Measurements from ENCODE around the gene ADAP1. TPM values are rescaled to one million over a fixed set of nuclear protein-coding genes. Genes with fewer than 3 reads are reported as not detected.

The ADAP1 gene
- total and polyA plus RNA-seq, 8 donors: 10.9 to 41.2 (median 14.4) TPM

DNA sequence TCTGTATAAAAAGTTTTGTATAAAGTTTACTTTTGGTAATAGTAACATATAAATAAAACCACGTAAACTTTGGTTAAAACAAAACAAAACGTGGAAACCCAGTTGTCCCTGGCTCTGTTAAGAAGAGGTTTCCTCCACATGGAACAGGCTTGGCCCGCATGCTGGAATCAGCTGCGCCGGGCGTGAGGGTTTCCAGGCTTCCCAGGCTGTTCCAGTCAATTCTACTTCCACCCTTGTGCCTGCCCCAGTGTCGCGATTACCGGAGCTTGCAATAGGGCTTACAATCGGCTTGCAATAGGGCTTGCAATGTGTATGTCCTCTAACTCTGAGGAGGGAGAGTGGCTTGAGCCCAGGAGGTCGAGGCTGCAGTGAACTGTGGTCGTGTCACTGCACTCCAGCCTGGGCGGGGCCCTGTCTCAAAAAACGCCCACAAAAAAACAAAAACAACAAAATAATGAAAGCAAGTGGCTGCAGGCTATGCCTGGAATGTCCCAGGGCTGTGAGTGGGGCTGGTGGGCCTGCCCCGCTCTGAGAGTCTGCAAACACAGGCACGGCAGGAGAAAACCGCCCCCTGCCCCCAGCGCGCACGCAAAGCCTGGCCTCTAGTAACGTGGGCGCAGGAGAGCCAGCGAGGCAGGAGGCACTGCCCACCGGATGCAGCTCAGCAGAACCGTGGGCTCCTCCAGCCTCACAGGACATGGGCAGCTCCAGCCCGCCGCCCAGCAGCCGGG is 44.8 kb upstream of the ADAP1 start:
- 89 to 91% methylated on average over 28 of the region's 28 CpGs for WGBS, 2 donors

GRCh38 chr7:997404-998395 is 43.2 kb upstream of the ADAP1 start:
- TF ChIP-seq, protein P1, sequence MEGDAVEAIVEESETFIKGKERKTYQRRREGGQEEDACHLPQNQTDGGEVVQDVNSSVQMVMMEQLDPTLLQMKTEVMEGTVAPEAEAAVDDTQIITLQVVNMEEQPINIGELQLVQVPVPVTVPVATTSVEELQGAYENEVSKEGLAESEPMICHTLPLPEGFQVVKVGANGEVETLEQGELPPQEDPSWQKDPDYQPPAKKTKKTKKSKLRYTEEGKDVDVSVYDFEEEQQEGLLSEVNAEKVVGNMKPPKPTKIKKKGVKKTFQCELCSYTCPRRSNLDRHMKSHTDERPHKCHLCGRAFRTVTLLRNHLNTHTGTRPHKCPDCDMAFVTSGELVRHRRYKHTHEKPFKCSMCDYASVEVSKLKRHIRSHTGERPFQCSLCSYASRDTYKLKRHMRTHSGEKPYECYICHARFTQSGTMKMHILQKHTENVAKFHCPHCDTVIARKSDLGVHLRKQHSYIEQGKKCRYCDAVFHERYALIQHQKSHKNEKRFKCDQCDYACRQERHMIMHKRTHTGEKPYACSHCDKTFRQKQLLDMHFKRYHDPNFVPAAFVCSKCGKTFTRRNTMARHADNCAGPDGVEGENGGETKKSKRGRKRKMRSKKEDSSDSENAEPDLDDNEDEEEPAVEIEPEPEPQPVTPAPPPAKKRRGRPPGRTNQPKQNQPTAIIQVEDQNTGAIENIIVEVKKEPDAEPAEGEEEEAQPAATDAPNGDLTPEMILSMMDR (IDR thresholded peaks at IDR 0.05): no peak
- DNase-seq (peak in 2 of 6 donors; percentile 29 to 78), ATAC-seq (no peak), FAIRE-seq (no peak)
- Histone ChIP-seq H3K27me3 (no peaks in the 10 kb centered on the region), H3K4me1 (no peaks in the 10 kb centered on the region), H3K9me3 (no peaks in the 10 kb centered on the region), H3K27ac (no peak overlapping the region), H3K4me3 (no peak overlapping the region), H3K36me3 (peaks cover 0 to 7% (median 7%) of the 10 kb centered on the region in 3 donors)
- intact Hi-C loops (cut with DNase I): loop anchor here in 1 of 3 donors (5.0 to 10.0 kb wide), 2 partner anchors 65 to 147 kb away; no protein-coding TSS in a partner anchor
- WGBS, 2 donors: 88 to 89% methylated on average over 45 of the region's 45 CpGs

More for the DNA sequence above, 44.8 kb upstream of the ADAP1 start:
- no peaks in the 10 kb centered on the region for H3K9me3 ChIP-seq
- intact Hi-C loops (cut with DNase I): loop anchor here in 1 of 3 donors (5.0 to 10.0 kb wide), 2 partner anchors 63 to 145 kb away; no protein-coding TSS in a partner anchor
- H3K4me1 ChIP-seq: no peaks in the 10 kb centered on the region
- H3K27ac ChIP-seq: no peak overlapping the region
- TF ChIP-seq, protein P1 (IDR thresholded peaks at IDR 0.05): no peak
- H3K27me3 ChIP-seq: no peaks in the 10 kb centered on the region
- DNase-seq (peak in 1 of 6 donors; percentile 58), ATAC-seq (no peak), FAIRE-seq (no peak)
- H3K4me3 ChIP-seq: no peak overlapping the region
- peaks cover 0 to 7% (median 7%) of the 10 kb centered on the region in 3 donors for H3K36me3 ChIP-seq

- H3K4me1 ChIP-seq: no peaks in the 10 kb centered on the region
- ATAC-seq (no peak), DNase-seq (peak in 2 of 6 donors; percentile 34 to 77), FAIRE-seq (no peak)
- H3K27me3 ChIP-seq: no peaks in the 10 kb centered on the region
- 91 to 92% methylated on average over 37 to 38 of the region's 38 CpGs for WGBS, 2 donors
- intact Hi-C loops (cut with DNase I): loop anchor here in 1 of 3 donors (5.0 to 10.0 kb wide), 2 partner anchors 66 to 149 kb away; no protein-coding TSS in a partner anchor
- no peaks in the 10 kb centered on the region for H3K9me3 ChIP-seq
- peaks cover 0 to 7% (median 7%) of the 10 kb centered on the region in 3 donors for H3K36me3 ChIP-seq
- TF ChIP-seq, protein P1 (IDR thresholded peaks at IDR 0.05): no peak
- H3K4me3 ChIP-seq: no peak overlapping the region
- no peak overlapping the region for H3K27ac ChIP-seq
These were observed 41.8 kb upstream of the ADAP1 start for GRCh38 chr7:996079-996872.

DNA sequence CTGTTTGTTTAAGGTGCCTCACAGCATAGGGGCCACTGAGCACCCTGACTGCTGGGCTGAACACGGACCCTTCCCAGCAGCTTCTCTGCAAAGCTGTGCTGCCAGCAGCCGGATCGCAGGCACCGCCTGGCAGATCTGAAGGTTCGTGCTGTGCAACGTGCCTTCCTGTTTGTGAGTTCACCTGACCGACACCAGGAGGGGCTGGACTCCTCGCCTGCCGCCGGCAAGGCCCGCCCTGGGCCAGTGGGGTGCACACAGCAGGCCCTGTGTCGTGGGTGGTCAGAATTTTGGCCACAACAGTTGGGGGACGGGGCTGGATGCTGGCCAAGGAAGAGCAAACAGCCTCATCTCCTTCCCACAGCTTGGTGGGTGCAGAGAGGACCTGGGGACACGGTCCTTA is 41.1 kb upstream of the ADAP1 start:
- FAIRE-seq (no peak), DNase-seq (peak in 2 of 6 donors; percentile 45 to 60), ATAC-seq (no peak)
- Histone ChIP-seq H3K27ac (no peak overlapping the region), H3K4me1 (no peaks in the 10 kb centered on the region), H3K9me3 (no peaks in the 10 kb centered on the region), H3K27me3 (no peaks in the 10 kb centered on the region), H3K4me3 (no peak overlapping the region), H3K36me3 (peaks cover 0 to 7% (median 7%) of the 10 kb centered on the region in 3 donors)
- intact Hi-C loops (cut with DNase I): loop anchor here in 1 of 3 donors (5.0 to 10.0 kb wide), 2 partner anchors 67 to 149 kb away; no protein-coding TSS in a partner anchor
- WGBS, 2 donors: 89 to 94% methylated on average over 14 of the region's 14 CpGs
- TF ChIP-seq, protein P1 (IDR thresholded peaks at IDR 0.05): no peak
